Vagina (tissue), 2 donors: ENCODE results near the gene CD248. TPM values are rescaled to one million over a fixed set of nuclear protein-coding genes. Genes with fewer than 3 reads are reported as not detected.

ENCODE experiments used
- DNase-seq, 2 donors: peaks; one replicate each; pipeline ENCODE4 v3.0.0-alpha.2; 2017; ENCODE audit errors: extremely low spot score in 2 of 2
- H3K27ac ChIP-seq: fragments of 200-600 bp; sonication (generic); one replicate; pipeline ENCODE4 v1.5.1; 2019
- H3K27me3 ChIP-seq: fragments of 200-600 bp; sonication (generic); one replicate; pipeline ENCODE4 v1.5.1; 2019
- H3K36me3 ChIP-seq, 2 donors: fragments of 200-600 bp; sonication (generic); one replicate each; pipeline ENCODE4 v1.5.1; 2017 to 2019
- H3K4me1 ChIP-seq: fragments of 200-600 bp; sonication (generic); one replicate; pipeline ENCODE4 v1.5.1; 2019
- H3K4me3 ChIP-seq, 2 donors: fragments of 200-600 bp; sonication (generic); 1 replicate in 1 of 2; 2 replicates in 1 of 2; pipeline ENCODE4 v1.5.1; 2016 to 2019
- H3K9me3 ChIP-seq: fragments of 200-600 bp; sonication (generic); one replicate; pipeline ENCODE4 v1.5.1; 2019
- CTCF ChIP-seq, 3 experiments: fragments of 450-650 bp in 2 of 3; fragments of 200-600 bp in 1 of 3; sonication (generic) in 1 of 3; IDR thresholded peaks; one replicate each; pipeline ENCODE4 v1.5.1; 2017 to 2019; ENCODE audit warnings: antibody characterized with exemption in 3 of 3, mild to moderate bottlenecking in 2 of 3, moderate library complexity in 2 of 3
- POLR2A ChIP-seq, 2 donors: fragments of 450-650 bp; IDR thresholded peaks; one replicate each; pipeline ENCODE4 v1.6.1; 2017; ENCODE audit warnings: antibody characterized with exemption in 2 of 2, mild to moderate bottlenecking in 2 of 2, moderate library complexity in 2 of 2
- POLR2AphosphoS5 ChIP-seq, 2 donors: sonication (generic); formaldehyde crosslinking; IDR thresholded peaks; one replicate each; pipeline ENCODE4 v1.9.0; 2017; ENCODE audit warnings: antibody characterized with exemption in 2 of 2, mild to moderate bottlenecking in 2 of 2, low read depth in 1 of 2; ENCODE audit not compliant: insufficient read depth in 1 of 2
- intact Hi-C: fragments of 100-400 bp; cut with DNase I; formaldehyde crosslinking; loops from one replicate; pipeline ENCODE4 v1.15.1; 2023
- total RNA-seq: library from RNA; depleted of rRNA; stranded (reverse); fragments of >200 nt; gene quantifications from one replicate; pipeline ENCODE4 v1.2.3, GENCODE V29; 2016

Gene CD248
- 45.2 TPM for total RNA-seq

GRCh38 chr11:66316849-66317251 lies at the start of gene CD248:
CD248 (minus strand) TSS chr11:66317044; CDS start chr11:66317027, 17 bp downstream.
- intact Hi-C loops = no loop called here
- Histone ChIP-seq H3K4me1 (peaks cover 70% of the 10 kb centered on the region), H3K9me3 (no peaks in the 10 kb centered on the region), H3K4me3 (peak within 1 kb of the TSS; percentile 58 to 68), H3K36me3 (no peaks in the 10 kb centered on the region), H3K27ac (peak within 1 kb of the TSS; percentile 85), H3K27me3 (no peaks in the 10 kb centered on the region)
- no peak for DNase-seq
- TF ChIP-seq CTCF (IDR thresholded peaks at IDR 0.05) = no peak
- peak in 1 of 2 donors; percentile 88 for TF ChIP-seq POLR2A (IDR thresholded peaks at IDR 0.05)
- TF ChIP-seq POLR2AphosphoS5 (IDR thresholded peaks at IDR 0.05; ENCODE audit: insufficient read depth in 1 of 2, low read depth in 1 of 2) = peak in 1 of 2 donors; percentile 61

DNA sequence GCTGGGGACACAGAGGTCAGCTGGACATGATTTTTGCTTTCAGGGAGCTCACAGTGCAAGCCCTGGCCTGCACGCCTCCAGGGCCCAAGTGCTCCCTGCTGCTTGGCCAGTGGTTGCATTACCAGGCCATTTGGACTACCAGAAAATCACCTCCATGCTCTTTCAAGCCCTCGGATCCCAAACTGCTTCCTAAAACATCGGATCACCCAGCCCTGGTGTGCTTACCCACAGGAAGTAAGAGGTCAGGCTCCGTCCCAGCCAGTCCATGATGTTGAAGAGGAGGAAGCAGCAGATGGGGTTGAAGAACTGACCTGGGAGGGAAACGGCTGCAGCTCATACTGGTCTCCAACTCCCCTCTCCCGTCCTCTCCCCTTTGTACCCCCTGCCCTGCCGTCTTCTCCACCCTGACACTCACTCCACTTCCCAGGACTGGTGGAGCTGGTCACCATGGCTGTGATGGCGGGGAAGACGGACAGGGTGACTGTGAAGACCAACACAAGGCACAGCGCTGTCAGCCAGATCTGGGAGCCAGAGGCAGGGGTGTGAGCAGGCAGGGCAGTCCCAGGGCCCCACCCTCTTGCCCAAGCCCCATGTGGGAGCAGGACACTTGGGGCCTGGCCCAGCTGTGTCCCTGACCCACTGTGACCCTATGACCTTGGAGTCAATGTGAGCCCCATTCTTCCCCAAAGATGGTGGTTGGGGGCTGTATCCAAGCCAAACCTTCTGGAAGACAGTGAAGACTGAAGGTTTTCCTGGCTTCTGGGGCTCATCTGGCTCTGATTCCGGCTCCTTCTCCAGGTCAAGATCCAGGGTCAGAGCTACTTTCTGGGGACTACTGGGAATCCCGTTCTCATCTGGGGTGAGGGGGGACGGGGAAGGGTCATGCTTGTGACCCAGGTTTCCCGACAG lies 49.1 kb upstream of the CD248 start:
- TF ChIP-seq CTCF (IDR thresholded peaks at IDR 0.05) = no peak
- no peak for TF ChIP-seq POLR2A (IDR thresholded peaks at IDR 0.05)
- TF ChIP-seq POLR2AphosphoS5 (IDR thresholded peaks at IDR 0.05; ENCODE audit: insufficient read depth in 1 of 2, low read depth in 1 of 2) = no peak

DNA sequence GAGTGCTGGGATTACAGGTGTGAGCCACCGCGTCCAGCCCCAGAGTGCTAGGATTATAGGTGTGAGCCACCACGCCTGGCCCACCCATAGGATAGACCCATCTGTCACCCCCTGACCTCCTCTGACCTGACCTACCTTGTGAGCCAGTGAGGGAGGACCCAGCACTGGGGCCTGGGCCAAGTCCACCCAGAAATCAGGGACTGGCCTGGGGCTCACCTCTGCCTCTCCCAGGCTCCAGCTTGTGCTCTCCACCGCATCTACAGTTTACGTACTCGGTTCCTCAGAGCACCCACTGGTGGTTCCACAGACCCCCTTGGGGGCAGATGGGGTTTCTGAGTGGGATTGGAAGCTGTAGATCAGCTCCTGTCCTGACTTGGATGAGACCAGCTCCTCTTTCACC lies 48.3 kb upstream of the CD248 start:
- no peaks in the 10 kb centered on the region for H3K36me3 ChIP-seq
- intact Hi-C loops = no loop called here
- DNase-seq = no peak
- no peaks in the 10 kb centered on the region for H3K9me3 ChIP-seq
- TF ChIP-seq CTCF (IDR thresholded peaks at IDR 0.05) (no peak), POLR2A (IDR thresholded peaks at IDR 0.05) (no peak), POLR2AphosphoS5 (IDR thresholded peaks at IDR 0.05; ENCODE audit: insufficient read depth in 1 of 2, low read depth in 1 of 2) (no peak)
- H3K27me3 ChIP-seq = no peaks in the 10 kb centered on the region
- H3K4me1 ChIP-seq = peaks cover 3% of the 10 kb centered on the region
- no peak overlapping the region for H3K27ac ChIP-seq
- no peak overlapping the region for H3K4me3 ChIP-seq

More for the DNA sequence above, 49.1 kb upstream of the CD248 start:
- no peaks in the 10 kb centered on the region for H3K27me3 ChIP-seq
- H3K4me3 ChIP-seq = no peak overlapping the region
- no peaks in the 10 kb centered on the region for H3K36me3 ChIP-seq
- intact Hi-C loops = no loop called here
- H3K4me1 ChIP-seq = peaks cover 11% of the 10 kb centered on the region
- no peak for DNase-seq
- no peaks in the 10 kb centered on the region for H3K9me3 ChIP-seq
- no peak overlapping the region for H3K27ac ChIP-seq

GRCh38 chr11:66363805-66364535 lies 47.1 kb upstream of the CD248 start:
- TF ChIP-seq POLR2AphosphoS5 (IDR thresholded peaks at IDR 0.05; ENCODE audit: insufficient read depth in 1 of 2, low read depth in 1 of 2) = no peak
- no peak for TF ChIP-seq CTCF (IDR thresholded peaks at IDR 0.05)
- no peak for TF ChIP-seq POLR2A (IDR thresholded peaks at IDR 0.05)
- H3K4me3 ChIP-seq = no peak overlapping the region
- no peaks in the 10 kb centered on the region for H3K36me3 ChIP-seq
- DNase-seq = no peak
- no peaks in the 10 kb centered on the region for H3K4me1 ChIP-seq
- H3K9me3 ChIP-seq = no peaks in the 10 kb centered on the region
- intact Hi-C loops = no loop called here
- no peaks in the 10 kb centered on the region for H3K27me3 ChIP-seq
- no peak overlapping the region for H3K27ac ChIP-seq
